Liver (tissue), 3 donors: Measurements from ENCODE around the gene EDRF1.

Experiments
- ATF3 ChIP-seq: IDR thresholded peaks from 2 replicates; pipeline ENCODE4 v1.6.1; 2016; ENCODE audit warnings: antibody characterized with exemption
- EGR1 ChIP-seq, 2 donors: IDR thresholded peaks; 2 replicates each; pipeline ENCODE4 v1.6.1; 2016 to 2018; ENCODE audit warnings: antibody characterized with exemption in 2 of 2, low read depth in 2 of 2
- FOXA2 ChIP-seq: IDR thresholded peaks from 2 replicates; pipeline ENCODE4 v1.6.1; 2016; ENCODE audit warnings: antibody characterized with exemption
- HNF4A ChIP-seq, 2 donors: conservative IDR thresholded peaks; 2 replicates each; pipeline ENCODE4 v1.6.1; 2016; ENCODE audit warnings: antibody characterized with exemption in 2 of 2, mild to moderate bottlenecking in 2 of 2
- JUND ChIP-seq, 2 donors: IDR thresholded peaks; 2 replicates each; pipeline ENCODE4 v1.6.1; 2016; ENCODE audit warnings: antibody characterized with exemption in 2 of 2
- REST ChIP-seq: IDR thresholded peaks from 2 replicates; pipeline ENCODE4 v1.6.1; 2016; ENCODE audit warnings: antibody characterized with exemption, mild to moderate bottlenecking
- RXRA ChIP-seq, 2 donors: IDR thresholded peaks; 2 replicates each; pipeline ENCODE4 v1.6.1; 2017 to 2018; ENCODE audit warnings: antibody characterized with exemption in 2 of 2, mild to moderate bottlenecking in 1 of 2
- TAF1 ChIP-seq: conservative IDR thresholded peaks from 2 replicates; pipeline ENCODE4 v1.6.1; 2016; ENCODE audit warnings: antibody characterized with exemption, mild to moderate bottlenecking
- ZBTB33 ChIP-seq: IDR thresholded peaks from 2 replicates; pipeline ENCODE4 v1.6.1; 2016; ENCODE audit warnings: antibody characterized with exemption
- TF ChIP-seq, protein P1 (sequence below): fragments of 150-350 bp; IDR thresholded peaks from 2 replicates; pipeline ENCODE4 v1.5.1; 2017; ENCODE audit warnings: improper control_type of control experiment, low read depth, low read length; ENCODE audit not compliant: missing input control
- TF ChIP-seq, protein P2 (sequence below): IDR thresholded peaks from 2 replicates; pipeline ENCODE4 v1.6.1; 2016; ENCODE audit warnings: antibody characterized with exemption
- donor health status: healthy.
- donor health status: healthy.

- TF ChIP-seq FOXA2, result no peak
- TF ChIP-seq, protein P1, sequence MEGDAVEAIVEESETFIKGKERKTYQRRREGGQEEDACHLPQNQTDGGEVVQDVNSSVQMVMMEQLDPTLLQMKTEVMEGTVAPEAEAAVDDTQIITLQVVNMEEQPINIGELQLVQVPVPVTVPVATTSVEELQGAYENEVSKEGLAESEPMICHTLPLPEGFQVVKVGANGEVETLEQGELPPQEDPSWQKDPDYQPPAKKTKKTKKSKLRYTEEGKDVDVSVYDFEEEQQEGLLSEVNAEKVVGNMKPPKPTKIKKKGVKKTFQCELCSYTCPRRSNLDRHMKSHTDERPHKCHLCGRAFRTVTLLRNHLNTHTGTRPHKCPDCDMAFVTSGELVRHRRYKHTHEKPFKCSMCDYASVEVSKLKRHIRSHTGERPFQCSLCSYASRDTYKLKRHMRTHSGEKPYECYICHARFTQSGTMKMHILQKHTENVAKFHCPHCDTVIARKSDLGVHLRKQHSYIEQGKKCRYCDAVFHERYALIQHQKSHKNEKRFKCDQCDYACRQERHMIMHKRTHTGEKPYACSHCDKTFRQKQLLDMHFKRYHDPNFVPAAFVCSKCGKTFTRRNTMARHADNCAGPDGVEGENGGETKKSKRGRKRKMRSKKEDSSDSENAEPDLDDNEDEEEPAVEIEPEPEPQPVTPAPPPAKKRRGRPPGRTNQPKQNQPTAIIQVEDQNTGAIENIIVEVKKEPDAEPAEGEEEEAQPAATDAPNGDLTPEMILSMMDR, result no peak
- TF ChIP-seq EGR1 (IDR thresholded peaks at IDR 0.05; ENCODE audit: low read depth in 2 of 2), result no peak
- TF ChIP-seq REST, result no peak
- no peak for TF ChIP-seq TAF1
- no peak for TF ChIP-seq JUND (IDR thresholded peaks at IDR 0.05)
- no peak for TF ChIP-seq RXRA (IDR thresholded peaks at IDR 0.05)
- no peak for TF ChIP-seq ATF3
- TF ChIP-seq HNF4A (conservative IDR thresholded peaks at IDR 0.05), result no peak
- TF ChIP-seq, protein P2, sequence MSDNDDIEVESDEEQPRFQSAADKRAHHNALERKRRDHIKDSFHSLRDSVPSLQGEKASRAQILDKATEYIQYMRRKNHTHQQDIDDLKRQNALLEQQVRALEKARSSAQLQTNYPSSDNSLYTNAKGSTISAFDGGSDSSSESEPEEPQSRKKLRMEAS, result no peak
- TF ChIP-seq ZBTB33, result no peak
These were observed 27.3 kb upstream of the EDRF1 start for GRCh38 chr10:125692196-125692595.
